Trophoblast cell (in vitro differentiated cells and primary cell): Measurements from ENCODE around the gene RARB.

ENCODE experiments used
- DNase-seq, 2 donors: peaks; one replicate each; pipeline ENCODE4 v3.0.0-alpha.2; 2016
- H2AFZ ChIP-seq: 2 replicates; pipeline ENCODE4 v1.6.1; 2013; ENCODE audit warnings: low read length, moderate library complexity, mild to moderate bottlenecking; ENCODE audit not compliant: insufficient read depth, poor library complexity
- H2AK5ac ChIP-seq: 2 replicates; pipeline ENCODE4 v1.6.1; 2013; ENCODE audit warnings: mild to moderate bottlenecking, low read length
- H2BK120ac ChIP-seq: 2 replicates; pipeline ENCODE4 v1.6.1; 2013; ENCODE audit warnings: low read length, mild to moderate bottlenecking, moderate library complexity; ENCODE audit not compliant: insufficient read depth, poor library complexity
- H2BK12ac ChIP-seq: 2 replicates; pipeline ENCODE4 v1.6.1; 2013; ENCODE audit warnings: mild to moderate bottlenecking, low read length, moderate library complexity
- H2BK5ac ChIP-seq: 2 replicates; pipeline ENCODE4 v1.6.1; 2013; ENCODE audit warnings: low read length, low read depth, moderate library complexity, mild to moderate bottlenecking; ENCODE audit not compliant: poor library complexity
- H3K14ac ChIP-seq: 2 replicates; pipeline ENCODE4 v1.6.1; 2013; ENCODE audit warnings: mild to moderate bottlenecking, low read length
- H3K18ac ChIP-seq: 2 replicates; pipeline ENCODE4 v1.6.1; 2013; ENCODE audit warnings: mild to moderate bottlenecking, low read length
- H3K23ac ChIP-seq: 2 replicates; pipeline ENCODE4 v1.6.1; 2013; ENCODE audit warnings: low read length
- H3K27ac ChIP-seq: 2 replicates; pipeline ENCODE4 v1.5.1; 2013; ENCODE audit warnings: low read depth, mild to moderate bottlenecking, inconsistent platforms, low read length, moderate library complexity
- H3K27me3 ChIP-seq: 2 replicates; pipeline ENCODE4 v1.6.1; 2013; ENCODE audit warnings: inconsistent platforms, mild to moderate bottlenecking, low read length, moderate library complexity; ENCODE audit not compliant: insufficient read depth
- H3K36me3 ChIP-seq, 2 experiments: 1 replicate in 1 of 2; 2 replicates in 1 of 2; pipeline ENCODE4 v1.6.1; 2013; ENCODE audit warnings: low read length in 2 of 2, mild to moderate bottlenecking in 2 of 2, moderate library complexity in 1 of 2; ENCODE audit not compliant: insufficient read depth in 2 of 2, control insufficient read depth in 1 of 2
- H3K4ac ChIP-seq: 2 replicates; pipeline ENCODE4 v1.6.1; 2013; ENCODE audit warnings: low read depth, mild to moderate bottlenecking, low read length, moderate library complexity
- H3K4me1 ChIP-seq, 2 experiments: 1 replicate in 1 of 2; 2 replicates in 1 of 2; pipeline ENCODE4 v1.6.1; 2013; ENCODE audit warnings: low read length in 2 of 2, mild to moderate bottlenecking in 2 of 2, moderate library complexity in 1 of 2; ENCODE audit not compliant: insufficient read depth in 2 of 2, control insufficient read depth in 1 of 2
- H3K4me2 ChIP-seq: 2 replicates; pipeline ENCODE4 v1.6.1; 2013; ENCODE audit warnings: inconsistent platforms, mild to moderate bottlenecking, low read length, moderate library complexity
- H3K4me3 ChIP-seq: 2 replicates; pipeline ENCODE4 v1.5.1; 2013; ENCODE audit warnings: mild to moderate bottlenecking, low read depth, low read length, inconsistent platforms
- H3K79me1 ChIP-seq: one replicate; pipeline ENCODE4 v1.6.1; 2013; ENCODE audit warnings: low read length
- H3K79me2 ChIP-seq: 2 replicates; pipeline ENCODE4 v1.6.1; 2013; ENCODE audit warnings: low read length, mild to moderate bottlenecking; ENCODE audit not compliant: control insufficient read depth, insufficient read depth, poor library complexity
- H3K9ac ChIP-seq: 2 replicates; pipeline ENCODE4 v1.6.1; 2013; ENCODE audit warnings: mild to moderate bottlenecking, low read length
- H3K9me3 ChIP-seq: 2 replicates; pipeline ENCODE4 v1.6.1; 2013; ENCODE audit warnings: low read depth, mild to moderate bottlenecking, control low read depth, inconsistent platforms, low read length; ENCODE audit not compliant: insufficient read depth
- H4K12ac ChIP-seq: 2 replicates; pipeline ENCODE4 v1.6.1; 2013; ENCODE audit warnings: low read depth, mild to moderate bottlenecking, low read length, moderate library complexity
- H4K8ac ChIP-seq: 2 replicates; pipeline ENCODE4 v1.6.1; 2013; ENCODE audit warnings: low read depth, mild to moderate bottlenecking, low read length, moderate library complexity
- H4K91ac ChIP-seq: one replicate; pipeline ENCODE4 v1.6.1; 2013; ENCODE audit warnings: low read depth, mild to moderate bottlenecking, low read length, moderate library complexity
- WGBS: extraction: QIAGEN DNeasy Blood & Tissue Kit; methylation state at CpG from one replicate; pipeline ENCODE4 v1.1.7; 2013; ENCODE audit warnings: missing lambda C conversion rate; ENCODE audit not compliant: insufficient read length, insufficient coverage; ENCODE audit errors: extremely low coverage; 5-methylcytosine and 5-hydroxymethylcytosine counted together

RARB gene

DNA sequence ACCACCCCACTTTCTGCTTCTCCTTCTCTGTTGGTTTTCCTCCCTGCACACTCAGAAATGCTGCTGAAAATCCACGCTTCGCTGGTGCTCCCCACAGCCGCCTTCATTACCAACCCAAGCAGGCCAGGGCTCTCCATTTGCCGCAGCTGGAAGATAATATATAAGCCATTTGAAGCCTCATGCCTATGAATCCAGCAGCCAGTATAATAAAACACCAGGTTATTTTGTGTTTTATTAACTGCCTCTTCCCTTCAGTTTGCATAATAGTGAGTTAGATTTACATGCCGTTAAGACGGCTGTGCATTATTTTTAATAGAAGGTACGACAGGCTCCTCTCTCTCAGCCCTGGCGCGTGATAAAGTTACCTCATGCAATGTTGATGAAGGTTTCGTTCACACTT lies 150.0 kb downstream of the RARB start:
- no CpG with 5 or more reads among the region's 10 CpGs for WGBS
- no peak overlapping the region for H3K9ac ChIP-seq
- H3K4me2 ChIP-seq: no peak overlapping the region
- no peak for DNase-seq
- no peak overlapping the region for H4K91ac ChIP-seq
- peaks cover 0 to 7% of the 10 kb centered on the region in 2 experiments for H3K4me1 ChIP-seq
- no peak overlapping the region for H2BK12ac ChIP-seq
- no peak overlapping the region for H2BK5ac ChIP-seq
- H3K18ac ChIP-seq: no peak overlapping the region
- peaks cover 2 to 8% of the 10 kb centered on the region in 2 experiments for H3K36me3 ChIP-seq
- H4K8ac ChIP-seq: no peak overlapping the region
- no peak overlapping the region for H2BK120ac ChIP-seq
- no peak overlapping the region for H3K14ac ChIP-seq
- no peak overlapping the region for H4K12ac ChIP-seq
- no peak overlapping the region for H3K4me3 ChIP-seq
- H3K27ac ChIP-seq: no peak overlapping the region
- H3K27me3 ChIP-seq: no peaks in the 10 kb centered on the region
- H3K23ac ChIP-seq: no peak overlapping the region
- no peaks in the 10 kb centered on the region for H3K79me1 ChIP-seq
- H3K79me2 ChIP-seq: no peaks in the 10 kb centered on the region
- H2AK5ac ChIP-seq: no peak overlapping the region
- no peak overlapping the region for H2AFZ ChIP-seq
- no peak overlapping the region for H3K4ac ChIP-seq
- no peaks in the 10 kb centered on the region for H3K9me3 ChIP-seq

DNA sequence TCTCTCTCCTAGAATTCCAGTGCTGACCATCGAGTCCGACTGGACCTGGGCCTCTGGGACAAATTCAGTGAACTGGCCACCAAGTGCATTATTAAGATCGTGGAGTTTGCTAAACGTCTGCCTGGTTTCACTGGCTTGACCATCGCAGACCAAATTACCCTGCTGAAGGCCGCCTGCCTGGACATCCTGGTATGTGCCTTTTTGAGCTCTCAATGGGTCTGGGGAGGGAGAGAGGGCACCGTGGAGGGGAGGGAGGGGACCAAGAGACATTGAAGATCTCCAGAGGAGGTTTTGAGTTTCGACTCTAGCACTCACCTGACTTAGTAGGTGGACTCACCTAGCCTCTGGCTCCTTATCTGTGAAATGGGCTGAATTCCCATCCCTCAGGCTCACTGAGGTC lies 152.5 kb downstream of the RARB start:
- no peak overlapping the region for H3K4ac ChIP-seq
- H4K91ac ChIP-seq: no peak overlapping the region
- no peak overlapping the region for H2BK5ac ChIP-seq
- H3K4me1 ChIP-seq: peaks cover 0 to 2% of the 10 kb centered on the region in 2 experiments
- H3K14ac ChIP-seq: no peak overlapping the region
- H3K9me3 ChIP-seq: no peaks in the 10 kb centered on the region
- no peak overlapping the region for H2AFZ ChIP-seq
- no peak overlapping the region for H3K18ac ChIP-seq
- H2BK12ac ChIP-seq: no peak overlapping the region
- H3K27me3 ChIP-seq: no peaks in the 10 kb centered on the region
- no peak overlapping the region for H3K27ac ChIP-seq
- no peaks in the 10 kb centered on the region for H3K79me2 ChIP-seq
- H4K8ac ChIP-seq: no peak overlapping the region
- no peak overlapping the region for H2AK5ac ChIP-seq
- peaks cover 2% of the 10 kb centered on the region for H3K79me1 ChIP-seq
- H3K23ac ChIP-seq: no peak overlapping the region
- peaks cover 2 to 10% of the 10 kb centered on the region in 2 experiments for H3K36me3 ChIP-seq
- no peak overlapping the region for H3K4me2 ChIP-seq
- no peak for DNase-seq
- no peak overlapping the region for H3K9ac ChIP-seq
- no peak overlapping the region for H3K4me3 ChIP-seq
- no peak overlapping the region for H2BK120ac ChIP-seq
- no peak overlapping the region for H4K12ac ChIP-seq
- WGBS: no CpG with 5 or more reads among the region's 8 CpGs

- Histone ChIP-seq H2BK120ac (no peak overlapping the region), H3K14ac (no peak overlapping the region), H3K18ac (no peak overlapping the region), H2BK5ac (no peak overlapping the region), H3K9me3 (no peaks in the 10 kb centered on the region), H2AK5ac (no peak overlapping the region), H3K79me1 (peaks cover 2% of the 10 kb centered on the region), H3K4me2 (no peak overlapping the region), H2AFZ (no peak overlapping the region), H4K12ac (no peak overlapping the region), H4K8ac (no peak overlapping the region), H3K27me3 (no peaks in the 10 kb centered on the region), H2BK12ac (no peak overlapping the region), H3K4ac (no peak overlapping the region), H3K79me2 (no peaks in the 10 kb centered on the region), H4K91ac (no peak overlapping the region), H3K23ac (no peak overlapping the region), H3K36me3 (peaks cover 2 to 10% of the 10 kb centered on the region in 2 experiments), H3K4me1 (peaks cover 0 to 2% of the 10 kb centered on the region in 2 experiments), H3K27ac (no peak overlapping the region), H3K4me3 (no peak overlapping the region), H3K9ac (no peak overlapping the region)
- DNase-seq: no peak
- WGBS: no CpG with 5 or more reads among the region's 7 CpGs
These were observed 153.3 kb downstream of the RARB start for GRCh38 chr3:25581335-25581734.

GRCh38 chr3:25581823-25582222 lies 153.8 kb downstream of the RARB start:
- Histone ChIP-seq H2BK5ac (no peak overlapping the region), H3K14ac (no peak overlapping the region), H2BK12ac (no peak overlapping the region), H3K18ac (no peak overlapping the region), H2AFZ (no peak overlapping the region), H3K4me1 (peaks cover 0 to 2% of the 10 kb centered on the region in 2 experiments), H3K79me1 (peaks cover 2% of the 10 kb centered on the region), H3K36me3 (peaks cover 2 to 10% of the 10 kb centered on the region in 2 experiments), H4K12ac (no peak overlapping the region), H3K27ac (no peak overlapping the region), H3K23ac (no peak overlapping the region), H3K9me3 (no peaks in the 10 kb centered on the region), H3K4ac (no peak overlapping the region), H3K4me2 (no peak overlapping the region), H4K91ac (peak overlapping the region; percentile 15), H3K79me2 (no peaks in the 10 kb centered on the region), H4K8ac (no peak overlapping the region), H2BK120ac (no peak overlapping the region), H3K4me3 (no peak overlapping the region), H3K27me3 (no peaks in the 10 kb centered on the region), H2AK5ac (no peak overlapping the region), H3K9ac (no peak overlapping the region)
- WGBS: no CpG with 5 or more reads among the region's 3 CpGs
- no peak for DNase-seq
